CD4-positive, alpha-beta T cell treated with Interleukin-17A for 4 hours (primary cell): ENCODE data around the gene LHCGR.
"Not testable (repeated sequence)": the region's sequence is repeated elsewhere in the genome, so short reads cannot be mapped to it uniquely, and the experiment has no call there.

Experiments used
- DNase-seq: peaks from one replicate; pipeline ENCODE4 v3.0.0-alpha.2; 2020; ENCODE audit warnings: mixed read lengths

LHCGR gene

DNA sequence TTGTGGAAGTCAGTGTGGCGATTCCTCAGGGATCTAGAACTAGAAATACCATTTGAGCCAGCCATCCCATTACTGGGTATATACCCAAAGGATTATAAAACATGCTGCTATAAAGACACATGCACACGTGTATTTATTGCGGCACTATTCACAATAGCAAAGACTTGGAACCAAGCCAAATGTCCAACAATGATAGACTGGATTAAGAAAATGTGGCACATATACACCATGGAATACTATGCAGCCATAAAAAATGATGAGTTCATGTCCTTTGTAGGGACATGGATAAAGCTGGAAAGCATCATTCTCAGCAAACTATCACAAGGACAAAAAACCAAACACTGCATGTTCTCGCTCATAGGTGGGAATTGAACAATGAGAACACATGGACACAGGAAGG is 16.3 kb downstream of the LHCGR start:
- DNase-seq = not testable (repeated sequence)

DNA sequence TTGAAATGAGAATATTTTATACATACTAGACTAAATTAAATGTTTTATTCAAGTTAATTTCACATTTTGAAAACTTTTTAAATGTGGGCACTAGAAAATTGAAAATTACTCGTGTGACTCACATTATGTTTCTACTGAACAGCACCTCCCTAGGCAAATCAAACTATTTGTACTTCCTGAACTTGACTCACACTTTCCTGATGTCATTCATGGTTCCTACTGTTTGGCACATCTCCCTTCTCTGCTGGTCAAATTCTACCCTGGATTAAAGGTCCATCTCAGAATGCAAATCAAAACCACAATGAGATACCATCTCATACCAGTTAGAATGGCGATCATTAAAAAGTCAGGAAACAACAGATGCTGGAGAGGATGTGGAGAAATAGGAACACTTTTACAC is 16.7 kb downstream of the LHCGR start:
- DNase-seq = no peak

DNA sequence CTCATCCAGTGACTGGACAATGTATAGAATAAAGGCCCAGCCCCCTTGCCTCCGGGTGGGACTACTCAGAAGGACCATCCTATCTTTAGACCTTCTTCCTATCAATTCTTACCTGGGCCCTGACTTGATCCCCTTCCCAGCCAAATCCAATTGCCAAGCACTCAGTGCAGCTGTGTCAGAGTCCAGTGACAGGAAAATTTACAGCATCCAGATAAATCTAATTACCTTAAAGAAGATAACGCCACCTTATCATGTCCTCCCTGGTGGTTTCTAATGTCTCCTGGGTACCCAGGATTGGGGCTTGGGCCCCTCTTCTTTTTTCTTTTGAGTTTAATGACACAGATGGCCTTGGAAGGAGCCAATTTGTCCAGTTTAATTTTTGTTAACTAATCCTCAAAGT is 19.3 kb downstream of the LHCGR start:
- DNase-seq = no peak

DNA sequence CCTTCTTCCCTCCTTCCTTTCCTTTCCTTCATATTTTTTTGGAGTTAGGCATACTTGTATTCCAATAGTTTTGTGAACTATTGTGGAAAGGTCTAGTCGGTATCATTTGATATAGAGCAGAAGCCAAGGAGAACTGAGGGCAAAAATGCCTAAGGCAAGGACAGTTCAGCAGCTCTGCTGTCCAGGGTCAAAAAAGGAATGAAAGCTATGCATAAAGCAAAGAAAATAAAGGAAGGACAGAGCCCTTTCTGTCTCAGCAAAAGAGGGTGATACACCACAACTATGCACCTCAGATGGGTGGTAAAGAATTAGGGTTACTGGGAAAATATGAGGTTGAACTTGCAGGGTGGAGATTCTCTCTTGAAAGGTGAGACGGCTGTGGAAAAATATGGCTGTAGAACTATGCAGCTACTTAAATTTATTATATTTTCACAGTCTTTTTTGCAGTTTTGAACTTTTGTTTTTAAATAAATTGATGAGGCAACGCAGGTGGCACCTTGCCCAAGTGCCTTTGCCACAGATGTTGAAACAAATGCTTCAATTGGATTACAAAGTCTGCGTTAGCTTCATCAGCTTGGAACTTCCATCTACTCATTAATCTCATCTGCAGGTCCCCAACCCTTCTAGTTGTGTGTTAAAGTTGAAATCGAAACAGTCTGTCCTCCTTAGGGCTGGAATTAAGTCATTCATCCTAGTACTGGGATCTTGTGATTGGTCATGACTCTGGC is 20.8 kb downstream of the LHCGR start:
- no peak for DNase-seq

DNA sequence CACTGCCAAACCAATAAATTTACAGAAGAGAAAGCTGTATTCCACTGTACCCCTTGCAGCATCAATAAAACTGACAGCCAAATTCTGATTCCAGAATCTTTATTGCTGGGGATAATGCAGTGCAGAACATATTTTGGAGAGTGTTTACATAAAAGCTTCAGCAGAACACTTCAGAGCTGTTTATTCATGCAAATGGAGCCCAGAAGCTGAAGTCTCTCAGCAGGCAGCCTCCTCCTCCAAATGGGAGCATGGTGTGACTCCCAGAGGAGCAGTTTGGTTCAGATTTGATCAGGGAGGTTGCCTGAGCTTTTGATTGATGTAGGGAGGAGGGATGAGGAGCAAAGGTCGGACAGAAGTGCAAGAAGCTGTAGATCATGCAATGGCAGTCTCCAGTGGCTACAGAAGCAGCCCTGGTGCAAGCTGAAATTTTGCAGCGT is 22.4 kb downstream of the LHCGR start:
- no peak for DNase-seq

DNA sequence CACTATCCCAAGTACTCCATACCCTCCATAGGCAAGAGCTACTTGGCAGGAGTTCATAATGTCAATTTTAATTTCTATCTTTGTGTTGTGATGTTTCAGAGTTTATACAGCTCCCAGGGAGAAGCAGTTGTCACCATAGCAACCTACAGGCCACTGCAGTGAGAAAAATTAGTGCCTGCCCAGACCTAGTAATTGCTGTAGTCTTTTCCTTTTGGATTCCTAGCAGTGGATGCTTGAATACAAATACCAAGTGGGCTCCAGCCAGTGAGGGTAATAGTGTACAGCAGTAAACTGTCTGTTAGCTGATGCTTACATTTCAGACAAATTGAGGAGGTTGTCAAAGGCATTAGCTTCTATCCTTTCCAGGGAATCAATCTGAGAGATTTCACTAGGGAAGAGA is 26.7 kb downstream of the LHCGR start:
- DNase-seq = no peak

DNA sequence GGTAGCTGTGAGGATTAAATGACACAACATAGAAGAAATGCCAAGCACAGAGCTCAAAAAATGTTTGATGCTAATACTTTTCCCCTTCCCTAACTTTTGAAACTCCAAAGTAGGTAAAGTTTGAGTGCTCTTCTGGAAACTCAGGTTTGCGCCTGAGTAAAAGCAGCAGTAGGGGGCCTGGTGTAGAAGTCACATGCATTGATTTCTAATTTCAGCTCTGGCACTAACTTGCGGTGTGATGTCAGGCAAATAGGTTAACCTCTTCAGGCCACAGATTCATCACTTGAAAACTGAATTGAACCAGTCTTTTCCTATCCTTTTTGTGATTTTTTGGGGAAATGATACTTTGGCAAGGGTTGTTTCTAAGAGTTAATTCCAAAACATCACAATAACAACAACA is 27.2 kb downstream of the LHCGR start:
- no peak for DNase-seq

DNA sequence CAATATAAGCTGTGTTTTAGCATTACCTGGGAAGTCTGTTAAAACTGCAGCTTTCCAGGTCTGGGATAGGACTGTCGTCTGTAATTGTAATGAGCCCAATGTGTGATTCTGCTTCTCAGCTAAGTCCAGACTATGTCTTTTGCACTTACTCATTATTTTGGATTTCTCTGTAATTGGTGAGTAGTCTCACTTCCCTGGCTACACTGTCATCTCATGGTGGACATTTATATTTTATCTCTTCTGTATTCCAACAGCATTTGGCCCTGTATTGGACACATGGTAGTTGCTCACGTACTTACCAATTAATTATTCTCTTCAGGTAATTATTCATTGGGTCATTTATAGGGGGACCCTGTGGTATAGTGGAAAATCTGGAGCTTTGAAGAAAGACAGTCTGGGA is 28.0 kb downstream of the LHCGR start:
- no peak for DNase-seq

DNA sequence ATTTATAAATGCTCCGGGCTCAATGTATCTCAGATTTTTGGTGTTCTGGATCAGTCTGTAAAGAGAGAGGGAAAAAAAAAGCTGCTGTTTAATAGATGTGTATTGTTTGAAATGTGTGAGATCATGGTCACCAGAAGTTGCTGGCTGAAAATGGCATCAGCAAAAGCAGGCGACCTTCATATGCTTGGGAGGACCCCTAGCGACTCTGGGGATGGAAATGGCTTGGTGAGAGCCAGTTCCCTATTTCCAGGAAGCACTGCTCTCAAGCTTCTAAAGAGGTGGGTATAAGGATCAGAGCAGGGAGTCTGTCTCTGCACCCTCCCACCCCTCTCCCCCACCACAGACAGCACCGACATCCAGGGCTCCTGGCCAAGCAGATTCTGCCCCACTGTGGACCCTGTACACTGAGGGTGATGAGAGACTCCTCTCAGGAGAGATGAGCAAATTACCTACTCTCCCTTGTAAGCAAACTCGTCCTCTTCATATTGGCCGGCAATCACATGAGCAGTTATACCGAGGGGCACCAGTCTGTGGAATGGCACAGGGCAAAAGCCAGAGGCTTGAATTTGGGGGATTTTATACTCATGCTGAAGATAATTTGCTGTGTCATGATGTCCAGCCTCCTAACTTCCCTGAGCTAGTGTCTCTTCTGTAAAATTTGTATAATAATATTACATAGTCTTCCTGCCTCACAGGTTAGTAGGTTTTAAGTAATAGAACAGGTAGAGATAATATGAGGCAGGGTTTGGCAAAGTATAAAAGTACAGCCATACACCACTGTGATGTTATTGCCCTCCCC is 29.6 kb downstream of the LHCGR start:
- DNase-seq = no peak

DNA sequence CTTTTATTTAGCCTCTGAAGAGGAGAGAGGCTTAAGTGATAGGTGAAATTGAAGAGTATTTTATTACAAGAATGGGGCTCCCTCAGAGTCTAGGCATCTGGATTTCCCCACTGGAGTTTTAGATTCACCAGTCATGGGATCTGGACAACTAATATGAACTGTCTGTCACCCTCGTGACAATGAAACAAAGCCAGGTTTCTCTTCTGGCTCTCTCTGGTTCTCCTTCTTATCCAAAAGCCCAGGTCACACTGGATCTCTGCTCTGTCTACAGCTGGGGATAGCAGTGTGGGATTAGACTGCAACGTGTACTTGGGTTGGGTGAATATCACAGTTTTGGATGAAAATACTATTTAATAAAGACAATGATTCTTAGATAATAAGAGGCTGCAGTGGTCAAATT is 31.2 kb downstream of the LHCGR start:
- no peak for DNase-seq

DNA sequence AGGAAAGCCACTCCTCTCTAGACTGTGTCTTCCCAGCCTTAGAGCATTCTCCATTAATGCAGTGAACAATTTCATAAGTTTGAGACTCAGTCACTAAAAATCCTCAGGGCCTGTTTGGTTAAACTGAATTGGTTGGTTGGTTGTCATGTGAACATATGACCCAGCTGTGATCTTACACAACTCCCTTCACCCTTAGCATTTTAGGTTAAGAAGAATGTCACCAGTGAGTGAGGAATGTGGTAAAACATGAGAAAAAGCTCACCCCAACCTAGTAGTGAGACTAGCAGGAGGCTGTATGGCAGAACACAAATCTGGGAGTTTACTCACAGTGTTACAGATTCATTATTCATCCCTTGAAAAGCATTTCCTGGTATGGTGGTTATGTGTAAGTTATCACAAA is 32.4 kb downstream of the LHCGR start:
- no peak for DNase-seq

DNA sequence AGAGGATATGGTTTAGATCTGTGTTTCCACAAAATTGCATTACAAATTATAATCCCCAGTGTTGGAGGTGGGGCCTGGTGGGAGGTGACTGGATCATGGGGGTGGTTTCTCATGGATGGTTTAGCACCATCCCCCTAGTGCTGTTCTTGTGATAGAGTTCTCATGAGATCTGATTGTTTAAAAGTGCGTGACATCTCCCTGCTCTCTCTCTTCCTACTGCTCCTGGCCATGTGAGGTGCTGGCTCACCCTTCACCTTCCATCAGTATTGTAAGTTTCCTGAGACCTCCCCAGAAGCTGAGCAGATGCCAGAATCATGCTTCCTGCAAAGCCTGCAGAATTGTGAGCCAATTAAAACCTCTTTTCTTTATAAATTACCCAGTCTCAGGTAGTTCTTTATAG is 33.1 kb downstream of the LHCGR start:
- DNase-seq = no peak

DNA sequence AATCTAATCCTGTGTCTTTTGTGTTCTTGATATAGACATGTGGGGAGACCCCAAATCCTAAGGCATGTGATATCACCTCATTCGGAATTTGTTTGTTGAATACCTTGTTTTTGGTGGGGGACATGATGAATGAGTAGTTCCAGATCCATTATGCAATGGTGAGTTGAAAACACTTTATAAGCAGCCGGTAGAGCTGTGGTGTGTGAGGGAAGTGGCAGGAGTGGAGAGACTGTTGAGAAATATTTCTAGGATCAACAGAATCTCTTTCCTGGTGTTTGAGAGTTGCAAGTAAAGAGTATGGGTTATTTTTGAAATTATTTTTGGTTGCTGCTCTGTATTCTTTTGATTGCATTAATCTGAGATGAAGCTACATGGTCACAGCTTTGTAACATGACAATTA is 34.4 kb downstream of the LHCGR start:
- no peak for DNase-seq

DNA sequence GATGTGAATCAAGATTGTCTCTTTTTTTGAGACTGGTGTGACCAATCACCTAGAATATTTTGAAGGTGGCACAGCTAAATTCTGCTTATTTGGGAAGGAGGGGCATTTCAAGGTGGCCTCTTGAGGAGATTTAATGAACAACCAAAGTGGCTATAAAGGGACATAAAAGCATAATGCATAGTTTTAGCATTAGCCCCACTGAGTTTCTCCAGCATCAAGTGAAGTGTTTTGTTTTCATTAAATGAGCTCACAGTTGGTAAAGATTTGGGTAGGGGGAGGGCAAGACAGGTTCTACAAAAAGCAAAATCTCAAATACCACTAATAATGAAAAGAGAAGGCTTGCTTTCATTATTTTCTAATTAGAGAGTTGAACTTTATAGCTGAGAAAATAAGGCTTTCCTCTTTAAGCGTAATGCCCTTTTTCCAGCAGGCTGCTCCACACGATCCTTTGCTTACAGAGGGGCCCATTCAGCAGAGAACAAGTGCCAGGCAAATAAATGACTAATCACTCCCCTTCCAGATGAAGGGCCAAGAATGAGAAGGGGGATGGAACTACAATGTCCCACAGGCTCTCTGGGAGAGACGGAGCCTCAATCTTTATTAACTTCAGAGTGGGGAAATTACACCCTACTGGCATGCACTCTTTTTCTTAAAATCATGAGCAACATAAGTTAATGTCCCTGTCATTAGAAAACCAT is 35.9 kb downstream of the LHCGR start:
- no peak for DNase-seq

DNA sequence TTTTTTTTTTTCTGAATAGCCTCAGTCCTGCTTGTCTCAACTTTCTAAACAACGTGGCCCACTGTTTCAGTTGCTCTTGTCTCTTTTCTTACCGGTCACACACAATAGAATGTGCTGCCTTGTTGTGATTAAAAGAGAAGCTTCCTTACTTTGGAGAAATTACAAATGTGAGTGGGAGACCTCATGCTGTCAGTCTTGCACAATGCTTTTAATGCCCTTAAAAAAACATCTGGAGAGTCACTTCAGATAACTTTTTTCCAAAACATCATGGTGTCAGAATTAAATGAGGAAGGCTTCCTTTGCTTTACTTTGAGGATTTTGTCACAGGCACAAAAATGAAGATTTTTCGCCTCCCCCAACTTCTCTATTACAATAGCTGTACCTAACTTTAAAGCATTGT is 37.7 kb downstream of the LHCGR start:
- no peak for DNase-seq

DNA sequence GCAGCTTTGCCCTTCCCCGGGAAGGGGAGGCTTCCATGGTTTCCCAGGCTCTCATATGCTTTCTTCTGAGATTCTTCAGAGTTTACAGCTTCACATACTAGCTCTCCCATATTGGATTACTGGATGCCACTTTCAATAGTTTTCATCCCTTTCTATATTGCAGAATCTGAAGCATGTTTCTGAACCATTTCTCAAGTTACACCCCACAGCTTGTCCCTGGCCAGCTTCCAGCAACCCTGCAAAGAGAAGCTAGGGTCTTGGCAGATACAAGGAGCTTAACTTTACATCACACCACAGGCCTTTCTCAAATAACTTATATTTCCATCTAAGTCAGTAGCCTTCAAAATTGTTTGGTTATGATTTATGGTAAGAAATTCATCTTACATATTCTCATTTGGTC is 39.6 kb downstream of the LHCGR start:
- no peak for DNase-seq

DNA sequence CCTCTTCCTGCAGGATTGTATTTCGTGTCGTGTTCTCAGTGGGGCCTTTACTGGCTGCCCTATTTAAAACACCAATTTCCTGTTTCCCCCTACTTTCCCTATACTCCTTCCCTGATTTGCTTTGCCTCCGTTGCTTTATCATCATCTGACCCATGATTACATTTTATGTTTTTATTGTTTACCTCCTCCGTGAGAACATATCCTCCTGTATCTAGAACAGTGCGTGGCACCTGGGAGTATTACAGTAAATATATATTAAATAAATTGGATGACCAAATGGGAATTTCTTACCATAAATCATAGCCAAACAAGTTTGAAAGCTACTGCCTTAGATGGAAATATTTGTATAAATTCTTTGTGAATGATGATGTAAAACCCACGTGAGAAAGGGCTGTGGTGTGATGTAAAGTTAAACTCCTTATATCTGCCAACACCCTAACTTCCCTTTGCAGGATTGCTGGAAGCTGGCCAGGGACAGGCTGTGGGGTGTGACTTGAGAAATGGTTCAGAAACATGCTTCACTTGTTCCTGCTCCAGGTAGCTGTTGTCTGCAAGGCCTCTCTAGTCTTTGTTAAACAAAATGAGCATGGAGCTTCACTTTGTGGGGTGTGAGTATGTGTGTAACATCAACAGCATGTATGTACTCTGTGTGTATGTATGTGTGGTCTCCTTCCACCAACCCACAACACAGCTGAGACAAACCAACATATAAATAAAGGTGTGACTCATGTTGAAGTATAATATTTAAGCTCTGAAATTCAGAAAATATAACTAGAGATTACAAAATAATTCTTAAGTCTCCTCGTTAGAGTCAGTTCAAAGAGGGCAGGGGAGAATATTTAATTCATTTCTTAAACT is 40.3 kb downstream of the LHCGR start:
- DNase-seq = no peak

DNA sequence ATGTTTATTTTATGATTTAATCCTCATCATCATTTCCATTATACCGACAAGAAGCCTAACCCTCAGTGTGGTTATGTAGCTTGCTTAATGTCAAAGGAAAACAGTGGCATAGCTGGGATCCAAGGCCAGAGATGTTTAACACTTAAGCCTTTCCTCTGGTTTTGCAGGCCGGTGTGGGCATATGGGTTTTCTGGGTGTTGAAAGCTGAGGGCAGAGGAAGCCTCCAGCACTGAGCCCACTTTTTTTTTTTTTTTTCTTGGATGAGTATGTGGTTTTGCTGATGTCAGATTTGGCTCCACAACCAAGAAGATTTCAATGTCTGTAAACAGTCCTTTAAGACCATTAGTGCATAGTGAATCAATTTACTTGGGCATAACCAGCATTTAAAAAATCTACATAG is 41.3 kb downstream of the LHCGR start:
- DNase-seq = no peak

DNA sequence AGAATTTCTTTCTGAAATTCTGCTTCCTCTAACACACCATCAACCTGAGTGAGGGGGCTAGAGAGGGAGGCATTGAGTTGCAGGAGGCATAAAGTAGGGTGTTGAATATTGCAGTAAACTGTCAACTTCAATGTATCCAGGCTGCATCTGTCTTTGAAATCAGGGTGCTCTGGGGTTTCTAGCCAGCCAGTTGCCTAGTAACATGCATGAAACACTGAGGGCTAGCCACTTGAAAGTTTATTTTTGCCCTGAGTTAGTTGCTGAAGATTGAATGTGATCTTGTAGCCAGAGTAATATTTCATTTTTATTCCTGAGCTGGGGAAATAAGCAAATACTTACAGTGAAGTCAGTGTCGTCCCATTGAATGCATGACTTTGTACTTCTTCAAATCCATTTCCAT is 41.9 kb downstream of the LHCGR start:
- DNase-seq = no peak

DNA sequence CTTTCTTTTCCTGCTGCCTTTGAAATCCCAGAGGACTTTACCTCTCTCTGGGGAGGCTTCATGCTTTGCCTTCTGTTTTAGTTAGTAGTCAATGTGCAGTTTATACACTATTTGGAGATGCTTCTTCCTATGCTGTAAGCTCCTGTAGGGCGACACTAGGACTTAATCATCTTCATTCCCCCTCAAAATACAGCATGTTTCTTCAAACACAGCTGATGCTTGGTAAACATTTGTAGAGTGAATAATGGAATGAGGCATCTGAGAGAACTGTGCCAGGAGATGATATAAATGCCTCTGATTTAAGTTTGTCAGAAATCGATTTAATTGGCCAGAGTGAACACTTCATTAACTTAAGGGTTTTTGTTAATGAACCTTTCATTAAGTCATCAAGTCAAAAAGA is 43.4 kb downstream of the LHCGR start:
- DNase-seq = no peak

DNA sequence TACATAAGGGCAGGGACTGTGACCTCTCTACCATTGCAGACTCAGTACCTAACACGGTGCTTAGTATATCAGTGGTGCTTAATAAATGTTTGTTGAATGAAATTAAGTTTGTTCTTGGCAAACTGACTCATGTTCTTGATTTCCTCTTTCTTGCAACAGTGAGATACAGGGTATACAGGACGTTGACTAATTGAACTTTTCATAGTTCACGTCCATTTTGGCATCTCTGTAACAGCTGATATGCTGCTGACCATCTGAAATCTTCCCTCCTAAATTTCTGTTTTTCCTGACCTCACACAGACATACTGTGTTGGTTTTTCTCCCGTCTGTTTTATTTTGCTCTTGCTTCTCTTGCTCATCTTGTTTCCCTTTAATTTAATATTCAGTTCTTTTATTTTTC is 44.2 kb downstream of the LHCGR start:
- no peak for DNase-seq

DNA sequence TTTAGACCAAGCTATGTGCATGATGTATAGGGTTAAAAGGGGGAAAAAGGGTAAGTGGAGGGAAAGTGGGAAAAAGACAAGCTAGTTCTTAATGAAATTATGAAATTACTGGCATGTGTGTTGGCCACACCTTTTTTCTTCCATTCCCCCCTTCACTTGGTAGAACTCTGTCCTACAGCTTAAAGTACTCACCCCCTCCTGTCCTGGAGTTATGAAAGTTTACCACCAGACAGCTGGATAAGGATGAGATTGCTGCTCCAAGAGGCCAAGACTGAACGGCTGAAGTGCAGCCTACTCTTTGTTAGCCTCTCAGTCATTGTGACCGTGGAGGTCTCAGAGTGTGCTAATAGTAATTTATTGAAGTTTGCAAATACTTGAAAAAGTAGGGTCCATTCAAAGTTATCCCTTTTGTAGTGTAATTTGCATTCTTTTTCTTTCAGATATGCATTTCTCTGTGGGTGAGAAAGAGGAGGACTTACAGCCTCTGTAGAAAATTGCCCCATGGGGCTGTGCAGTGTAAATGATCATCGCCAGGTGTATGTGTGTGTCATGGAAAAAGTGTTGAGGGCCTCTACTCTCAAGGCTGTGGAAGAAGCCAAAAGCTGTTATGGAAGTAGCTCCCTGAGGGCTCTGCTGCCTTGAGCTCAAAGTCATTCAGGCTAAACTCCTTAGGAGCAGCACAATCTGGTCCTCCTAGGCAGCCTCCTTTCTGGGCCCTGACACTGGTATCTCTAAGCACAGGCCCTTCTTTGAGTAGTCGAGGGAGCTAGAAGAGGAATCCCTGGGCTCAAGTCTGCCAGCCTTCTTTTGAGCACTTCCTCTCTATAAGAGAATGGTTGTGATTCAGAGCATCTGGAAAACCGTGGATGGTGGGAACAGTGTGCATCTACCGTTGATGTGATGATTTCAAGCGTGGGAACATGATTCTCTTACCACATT is 46.2 kb downstream of the LHCGR start:
- DNase-seq = no peak
